Measurements from ENCODE around the gene EFTUD2.

EFTUD2 gene

DNA sequence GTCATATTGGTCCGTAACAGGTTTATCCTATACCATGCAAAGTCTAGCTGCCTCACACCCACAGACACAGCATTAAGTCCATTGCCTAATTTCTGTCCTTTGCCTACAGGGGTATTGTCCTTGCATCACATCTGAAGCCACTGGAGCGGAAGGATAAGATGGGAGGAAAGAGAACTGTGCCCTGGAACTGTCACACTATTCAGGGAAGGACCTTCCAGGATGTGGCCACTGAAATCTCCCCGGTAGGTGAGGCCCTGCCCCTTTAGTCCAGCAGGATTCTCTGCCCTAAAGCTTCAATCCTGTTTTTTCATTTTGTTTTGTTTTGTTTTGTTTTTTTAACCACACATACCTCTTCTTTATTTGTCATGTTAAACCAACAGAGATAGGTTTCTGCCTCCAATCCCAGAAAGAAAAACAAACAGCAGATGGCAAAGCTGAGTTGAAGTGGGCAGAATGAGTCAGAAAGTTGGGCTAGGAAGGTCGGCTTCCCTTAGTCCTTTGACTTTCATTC is 2.2 kb upstream of the EFTUD2 start:
- no peak overlapping the region for H3K9ac ChIP-seq (ENCODE audit: low read depth, low read length)
- no peak overlapping the region for H3K27ac ChIP-seq (ENCODE audit: low read depth, low read length)
- no peaks in the 10 kb centered on the region for H3K9me3 ChIP-seq (ENCODE audit: control insufficient read depth, insufficient read depth, low read length)
- H3K4me3 ChIP-seq (ENCODE audit: low read depth, low read length): no peak overlapping the region
- no peaks in the 10 kb centered on the region for H3K27me3 ChIP-seq (ENCODE audit: control insufficient read depth, insufficient read depth, low read length)
- H3K36me3 ChIP-seq (ENCODE audit: control insufficient read depth, insufficient read depth, low read length): peaks cover 3% of the 10 kb centered on the region; the same call in 1 of the 2 replicates
- no peaks in the 10 kb centered on the region; the same call in 1 of the 2 replicates for H3K4me1 ChIP-seq (ENCODE audit: control insufficient read depth, insufficient read depth, low read length)

GRCh38 chr17:44900894-44901293 is 1.6 kb upstream of the EFTUD2 start:
- H3K4me3 ChIP-seq (ENCODE audit: low read depth, low read length): no peak overlapping the region
- no peak overlapping the region for H3K27ac ChIP-seq (ENCODE audit: low read depth, low read length)
- no peaks in the 10 kb centered on the region; the same call in 1 of the 2 replicates for H3K4me1 ChIP-seq (ENCODE audit: control insufficient read depth, insufficient read depth, low read length)
- peaks cover 6% of the 10 kb centered on the region for H3K36me3 ChIP-seq (ENCODE audit: control insufficient read depth, insufficient read depth, low read length)
- no peaks in the 10 kb centered on the region for H3K27me3 ChIP-seq (ENCODE audit: control insufficient read depth, insufficient read depth, low read length)
- H3K9me3 ChIP-seq (ENCODE audit: control insufficient read depth, insufficient read depth, low read length): no peaks in the 10 kb centered on the region
- no peak overlapping the region for H3K9ac ChIP-seq (ENCODE audit: low read depth, low read length)

DNA sequence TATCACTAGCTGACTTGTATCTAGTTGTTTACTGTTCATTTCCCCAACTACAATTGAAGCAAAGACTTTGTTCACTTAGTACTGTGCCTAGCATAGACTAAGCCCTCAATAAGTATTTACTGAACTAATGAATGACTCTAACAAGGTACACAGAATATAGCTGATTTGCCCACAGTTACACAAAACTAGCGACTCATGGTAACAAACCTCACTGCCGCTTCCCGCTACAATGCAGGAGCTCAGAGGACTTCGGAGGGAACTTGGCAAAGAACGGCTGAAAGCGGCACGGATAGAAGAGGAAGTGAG is 524 bp downstream of the EFTUD2 start:
- Histone ChIP-seq H3K36me3 (ENCODE audit: control insufficient read depth, insufficient read depth, low read length) (peaks cover 21% of the 10 kb centered on the region), H3K27me3 (ENCODE audit: control insufficient read depth, insufficient read depth, low read length) (no peaks in the 10 kb centered on the region), H3K9ac (ENCODE audit: low read depth, low read length) (peak overlapping the region; percentile 100), H3K4me3 (ENCODE audit: low read depth, low read length) (peak overlapping the region; percentile 98), H3K27ac (ENCODE audit: low read depth, low read length) (peak overlapping the region; percentile 100), H3K4me1 (ENCODE audit: control insufficient read depth, insufficient read depth, low read length) (no peaks in the 10 kb centered on the region), H3K9me3 (ENCODE audit: control insufficient read depth, insufficient read depth, low read length) (no peaks in the 10 kb centered on the region)

DNA sequence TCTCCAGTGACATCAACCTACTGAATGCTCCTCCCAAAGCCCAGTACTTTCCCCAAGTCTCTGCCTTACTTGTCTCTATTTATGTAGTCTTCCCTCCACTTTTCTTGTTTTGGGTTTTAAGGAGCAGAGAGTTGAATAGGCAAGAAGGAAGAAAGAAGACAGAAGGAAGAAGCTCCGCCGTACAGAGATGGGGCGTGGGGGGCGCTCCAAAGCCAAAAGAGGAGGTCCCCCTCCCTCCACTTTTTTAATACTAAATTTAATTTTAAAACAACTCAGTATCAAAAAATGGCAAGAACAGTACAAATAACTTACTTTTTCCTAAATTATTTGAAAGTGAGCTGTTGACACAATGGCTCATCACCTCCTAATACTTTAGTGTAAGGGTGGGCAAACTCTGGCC is 4.6 kb downstream of the EFTUD2 start:
- no peaks in the 10 kb centered on the region for H3K27me3 ChIP-seq (ENCODE audit: control insufficient read depth, insufficient read depth, low read length)
- peaks cover 50% of the 10 kb centered on the region for H3K36me3 ChIP-seq (ENCODE audit: control insufficient read depth, insufficient read depth, low read length)
- no peak overlapping the region for H3K4me3 ChIP-seq (ENCODE audit: low read depth, low read length)
- no peak overlapping the region for H3K9ac ChIP-seq (ENCODE audit: low read depth, low read length)
- no peaks in the 10 kb centered on the region for H3K9me3 ChIP-seq (ENCODE audit: control insufficient read depth, insufficient read depth, low read length)
- H3K27ac ChIP-seq (ENCODE audit: low read depth, low read length): no peak overlapping the region
- H3K4me1 ChIP-seq (ENCODE audit: control insufficient read depth, insufficient read depth, low read length): peaks cover 3% of the 10 kb centered on the region; the same call in 1 of the 2 replicates

GRCh38 chr17:44892250-44892649 is 7.0 kb downstream of the EFTUD2 start:
- peaks cover 64% of the 10 kb centered on the region for H3K36me3 ChIP-seq (ENCODE audit: control insufficient read depth, insufficient read depth, low read length)

DNA sequence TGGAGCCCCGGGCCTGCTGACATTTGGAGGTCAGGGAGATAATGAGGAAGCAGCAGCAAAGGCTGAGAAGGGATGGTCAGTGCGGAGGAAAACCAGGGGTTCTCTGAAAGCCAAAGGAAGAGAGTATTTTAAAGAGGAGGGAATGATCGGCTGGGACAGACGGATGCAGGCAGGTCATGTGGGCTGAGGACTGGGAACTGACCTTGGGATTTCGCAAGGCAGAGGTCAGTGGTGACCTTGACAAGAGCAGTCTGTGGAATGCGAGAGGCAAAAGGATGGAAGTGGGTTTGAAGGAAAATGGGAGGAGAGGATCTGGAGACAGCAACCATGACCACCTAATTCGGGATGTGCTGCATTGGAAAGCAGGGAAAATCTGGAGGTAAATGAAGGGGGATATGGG is 10.2 kb downstream of the EFTUD2 start:
- no peak overlapping the region for H3K27ac ChIP-seq (ENCODE audit: low read depth, low read length)
- H3K4me3 ChIP-seq (ENCODE audit: low read depth, low read length): no peak overlapping the region
- peaks cover 78% of the 10 kb centered on the region for H3K36me3 ChIP-seq (ENCODE audit: control insufficient read depth, insufficient read depth, low read length)
- H3K9ac ChIP-seq (ENCODE audit: low read depth, low read length): no peak overlapping the region
- H3K27me3 ChIP-seq (ENCODE audit: control insufficient read depth, insufficient read depth, low read length): no peaks in the 10 kb centered on the region
- H3K9me3 ChIP-seq (ENCODE audit: control insufficient read depth, insufficient read depth, low read length): no peaks in the 10 kb centered on the region
- peaks cover 3% of the 10 kb centered on the region; the same call in 1 of the 2 replicates for H3K4me1 ChIP-seq (ENCODE audit: control insufficient read depth, insufficient read depth, low read length)

More at GRCh38 chr17:44892250-44892649, 7.0 kb downstream of the EFTUD2 start:
- Histone ChIP-seq H3K4me3 (ENCODE audit: low read depth, low read length) (no peak overlapping the region), H3K27ac (ENCODE audit: low read depth, low read length) (peak overlapping the region; percentile 79), H3K9me3 (ENCODE audit: control insufficient read depth, insufficient read depth, low read length) (no peaks in the 10 kb centered on the region), H3K4me1 (ENCODE audit: control insufficient read depth, insufficient read depth, low read length) (peaks cover 3% of the 10 kb centered on the region; the same call in 1 of the 2 replicates), H3K9ac (ENCODE audit: low read depth, low read length) (no peak overlapping the region), H3K27me3 (ENCODE audit: control insufficient read depth, insufficient read depth, low read length) (no peaks in the 10 kb centered on the region)

GRCh38 chr17:44887971-44888954 is 11.0 kb downstream of the EFTUD2 start:
- no peak overlapping the region for H3K27ac ChIP-seq (ENCODE audit: low read depth, low read length)
- no peak overlapping the region for H3K9ac ChIP-seq (ENCODE audit: low read depth, low read length)
- peaks cover 80% of the 10 kb centered on the region for H3K36me3 ChIP-seq (ENCODE audit: control insufficient read depth, insufficient read depth, low read length)
- H3K9me3 ChIP-seq (ENCODE audit: control insufficient read depth, insufficient read depth, low read length): no peaks in the 10 kb centered on the region
- no peak overlapping the region for H3K4me3 ChIP-seq (ENCODE audit: low read depth, low read length)
- H3K27me3 ChIP-seq (ENCODE audit: control insufficient read depth, insufficient read depth, low read length): no peaks in the 10 kb centered on the region
- H3K4me1 ChIP-seq (ENCODE audit: control insufficient read depth, insufficient read depth, low read length): peaks cover 3% of the 10 kb centered on the region; the same call in 1 of the 2 replicates

DNA sequence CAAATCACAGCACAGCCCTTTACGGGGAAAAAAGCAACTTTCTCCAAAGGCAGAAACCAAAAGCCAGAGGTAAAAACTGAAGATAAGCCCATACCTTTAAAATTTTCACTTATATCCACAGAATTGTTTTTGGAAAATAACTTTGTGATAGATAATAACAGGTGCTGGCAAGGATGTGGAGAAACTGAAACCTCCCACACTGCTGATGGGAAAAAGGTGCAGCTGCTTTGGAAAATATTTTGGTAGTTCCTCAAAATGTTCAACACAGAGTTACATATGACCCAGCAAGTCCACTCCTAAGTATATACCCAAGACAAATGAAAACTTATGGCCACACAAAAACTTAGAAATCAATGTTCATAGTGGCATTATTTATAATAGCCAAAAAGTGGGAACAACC is 12.2 kb downstream of the EFTUD2 start:
- no peaks in the 10 kb centered on the region for H3K9me3 ChIP-seq (ENCODE audit: control insufficient read depth, insufficient read depth, low read length)
- H3K9ac ChIP-seq (ENCODE audit: low read depth, low read length): no peak overlapping the region
- no peak overlapping the region for H3K4me3 ChIP-seq (ENCODE audit: low read depth, low read length)
- peaks cover under 1% of the 10 kb centered on the region; the same call in 1 of the 2 replicates for H3K4me1 ChIP-seq (ENCODE audit: control insufficient read depth, insufficient read depth, low read length)
- H3K27me3 ChIP-seq (ENCODE audit: control insufficient read depth, insufficient read depth, low read length): no peaks in the 10 kb centered on the region
- H3K36me3 ChIP-seq (ENCODE audit: control insufficient read depth, insufficient read depth, low read length): peaks cover 81% of the 10 kb centered on the region
- no peak overlapping the region for H3K27ac ChIP-seq (ENCODE audit: low read depth, low read length)

GRCh38 chr17:44884941-44885340 is 14.3 kb downstream of the EFTUD2 start:
- Histone ChIP-seq H3K4me3 (ENCODE audit: low read depth, low read length) (no peak overlapping the region), H3K27me3 (ENCODE audit: control insufficient read depth, insufficient read depth, low read length) (no peaks in the 10 kb centered on the region), H3K4me1 (ENCODE audit: control insufficient read depth, insufficient read depth, low read length) (no peaks in the 10 kb centered on the region), H3K9ac (ENCODE audit: low read depth, low read length) (no peak overlapping the region), H3K36me3 (ENCODE audit: control insufficient read depth, insufficient read depth, low read length) (peaks cover 87% of the 10 kb centered on the region), H3K9me3 (ENCODE audit: control insufficient read depth, insufficient read depth, low read length) (no peaks in the 10 kb centered on the region), H3K27ac (ENCODE audit: low read depth, low read length) (no peak overlapping the region)

DNA sequence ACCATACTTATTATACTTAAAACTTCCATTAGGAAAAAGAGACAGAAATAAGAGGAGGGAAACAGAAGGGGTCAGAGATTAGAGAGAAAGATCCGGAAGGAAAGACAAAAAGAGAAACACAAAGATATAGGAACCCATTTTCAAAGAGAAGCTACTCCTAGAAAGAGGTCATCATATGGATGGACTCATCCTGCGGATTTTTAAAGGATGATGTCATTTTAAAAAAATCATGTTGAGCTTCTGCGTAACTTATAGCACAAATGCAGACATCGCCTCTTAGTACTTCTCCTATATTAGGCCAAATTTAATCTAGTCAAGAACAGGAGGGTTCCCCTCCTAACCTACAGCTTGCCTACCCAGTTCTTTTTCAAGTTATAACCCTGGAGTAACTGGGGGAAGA is 18.1 kb downstream of the EFTUD2 start:
- Histone ChIP-seq H3K9ac (ENCODE audit: low read depth, low read length) (no peak overlapping the region), H3K27ac (ENCODE audit: low read depth, low read length) (no peak overlapping the region), H3K27me3 (ENCODE audit: control insufficient read depth, insufficient read depth, low read length) (no peaks in the 10 kb centered on the region), H3K9me3 (ENCODE audit: control insufficient read depth, insufficient read depth, low read length) (no peaks in the 10 kb centered on the region), H3K4me1 (ENCODE audit: control insufficient read depth, insufficient read depth, low read length) (no peaks in the 10 kb centered on the region), H3K4me3 (ENCODE audit: low read depth, low read length) (no peak overlapping the region), H3K36me3 (ENCODE audit: control insufficient read depth, insufficient read depth, low read length) (peaks cover 95% of the 10 kb centered on the region)

DNA sequence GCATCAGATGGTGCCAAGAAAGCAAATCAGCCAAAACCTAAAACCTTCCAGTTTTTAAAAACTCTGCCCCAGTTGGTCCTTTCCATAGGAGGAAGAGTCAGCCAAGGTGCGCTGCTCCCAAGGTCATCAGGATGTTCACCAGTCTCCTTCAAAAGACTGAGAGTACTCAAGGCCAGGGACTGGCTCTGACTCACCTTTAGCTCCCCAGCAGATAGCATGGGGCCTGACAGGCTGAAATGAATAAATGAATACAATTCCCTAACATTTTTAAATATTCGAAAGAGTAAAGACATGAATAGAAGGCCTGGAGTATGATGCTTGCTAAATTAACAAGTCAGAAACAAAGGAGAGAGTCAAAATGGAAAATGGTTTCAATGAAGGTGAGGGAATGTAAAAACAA is 19.2 kb downstream of the EFTUD2 start:
- H3K27ac ChIP-seq (ENCODE audit: low read depth, low read length): peak overlapping the region; percentile 1
- no peaks in the 10 kb centered on the region for H3K27me3 ChIP-seq (ENCODE audit: control insufficient read depth, insufficient read depth, low read length)
- H3K4me3 ChIP-seq (ENCODE audit: low read depth, low read length): no peak overlapping the region
- H3K9me3 ChIP-seq (ENCODE audit: control insufficient read depth, insufficient read depth, low read length): no peaks in the 10 kb centered on the region
- no peaks in the 10 kb centered on the region for H3K4me1 ChIP-seq (ENCODE audit: control insufficient read depth, insufficient read depth, low read length)
- H3K9ac ChIP-seq (ENCODE audit: low read depth, low read length): no peak overlapping the region
- peaks cover 94% of the 10 kb centered on the region for H3K36me3 ChIP-seq (ENCODE audit: control insufficient read depth, insufficient read depth, low read length)
